Gastrocnemius medialis (tissue), 4 donors: Measurements from ENCODE around the gene SLC16A13. TPM values are rescaled to one million over a fixed set of nuclear protein-coding genes. Genes with fewer than 3 reads are reported as not detected.

Source experiments
- ATAC-seq, 2 donors: fragments of 150-250 bp; one replicate each; pipeline ENCODE4 v1.9.1; 2016
- DNase-seq, 2 donors: peaks; one replicate each; pipeline ENCODE4 v3.0.0-alpha.2; 2019
- H3K27ac ChIP-seq, 4 donors: fragments of 200-600 bp; sonication (generic); 1 replicate in 1 of 4; 2 replicates in 3 of 4; pipeline ENCODE4 v1.5.1; 2016 to 2018; ENCODE audit warnings: mild to moderate bottlenecking in 2 of 4, moderate library complexity in 1 of 4
- H3K27me3 ChIP-seq, 3 donors: fragments of 200-600 bp; sonication (generic) in 2 of 3; 1 replicate in 1 of 3; 2 replicates in 2 of 3; pipeline versions ENCODE4 v1.5.1 to v1.6.0; 2016 to 2019; ENCODE audit warnings: mild to moderate bottlenecking in 1 of 3, moderate library complexity in 1 of 3
- H3K36me3 ChIP-seq, 2 donors: fragments of 200-600 bp; sonication (generic) in 1 of 2; one replicate each; pipeline ENCODE4 v1.5.1; 2017 to 2018
- H3K4me1 ChIP-seq, 2 donors: fragments of 200-600 bp; sonication (generic) in 1 of 2; one replicate each; pipeline ENCODE4 v1.5.1; 2016 to 2017; ENCODE audit warnings: mild to moderate bottlenecking in 2 of 2
- H3K4me3 ChIP-seq, 4 donors: fragments of 200-600 bp; sonication (generic) in 3 of 4; 1 replicate in 1 of 4; 2 replicates in 3 of 4; pipeline ENCODE4 v1.5.1; 2016 to 2019; ENCODE audit warnings: mild to moderate bottlenecking in 2 of 4
- H3K9me3 ChIP-seq, 3 donors: fragments of 200-600 bp; sonication (generic) in 2 of 3; 1 replicate in 1 of 3; 2 replicates in 2 of 3; pipeline ENCODE4 v1.5.1; 2016 to 2019
- CTCF ChIP-seq, 5 experiments: fragments of 450-650 bp in 3 of 5; fragments of 200-600 bp in 2 of 5; sonication (generic) in 2 of 5; IDR thresholded peaks in 4 of 5; conservative IDR thresholded peaks in 1 of 5; 1 replicate in 4 of 5; 2 replicates in 1 of 5; pipeline ENCODE4 v1.5.1; 2016 to 2019; ENCODE audit warnings: antibody characterized with exemption in 5 of 5, mild to moderate bottlenecking in 3 of 5, moderate library complexity in 3 of 5
- POLR2A ChIP-seq, 2 donors: fragments of 450-650 bp; IDR thresholded peaks; one replicate each; pipeline ENCODE4 v1.6.1; 2017; ENCODE audit warnings: antibody characterized with exemption in 2 of 2, mild to moderate bottlenecking in 2 of 2, moderate library complexity in 2 of 2
- in situ Hi-C, 4 donors: fragments of 200-750 bp; cut with MboI; loops; one replicate each; pipeline versions ENCODE4 v1.15.0 to v1.8.0; 2017; ENCODE audit warnings: low sequenced_read_pairs in 4 of 4
- intact Hi-C: fragments of 100-400 bp; cut with DNase I; formaldehyde crosslinking; loops from one replicate; pipeline ENCODE4 v1.15.1; 2023; ENCODE audit warnings: low total_unique reads
- total RNA-seq, 4 donors: library from RNA; depleted of rRNA; stranded (reverse); fragments of >200 nt; gene quantifications; one replicate each; pipeline versions ENCODE4 v1.1.0 to v1.2.3, GENCODE V29; 2016

Gene SLC16A13
- total RNA-seq, 4 donors from 2014 or later, result 0.36 to 0.49 TPM; not detected in 2

GRCh38 chr17:7064261-7064660 lies 28.4 kb downstream of the SLC16A13 start:
- in situ Hi-C loops, result no loop called here

GRCh38 chr17:7067198-7067597 lies 31.4 kb downstream of the SLC16A13 start:
- no peak for ATAC-seq
- no peak for TF ChIP-seq POLR2A (IDR thresholded peaks at IDR 0.05)
- TF ChIP-seq CTCF (IDR thresholded peaks at IDR 0.05 in 4 of 5, conservative IDR thresholded peaks at IDR 0.05 in 1 of 5), result no peak
- Histone ChIP-seq H3K27ac (no peak overlapping the region), H3K9me3 (no peaks in the 10 kb centered on the region), H3K36me3 (no peaks in the 10 kb centered on the region), H3K4me3 (no peak overlapping the region), H3K4me1 (no peaks in the 10 kb centered on the region), H3K27me3 (no peaks in the 10 kb centered on the region)
- intact Hi-C loops (no loop called here), in situ Hi-C loops (no loop called here)
- no peak for DNase-seq

More at GRCh38 chr17:7064261-7064660, 28.4 kb downstream of the SLC16A13 start:
- no peak overlapping the region for H3K4me3 ChIP-seq
- TF ChIP-seq CTCF (IDR thresholded peaks at IDR 0.05 in 4 of 5, conservative IDR thresholded peaks at IDR 0.05 in 1 of 5) (no peak), POLR2A (IDR thresholded peaks at IDR 0.05) (no peak)
- H3K9me3 ChIP-seq, result no peaks in the 10 kb centered on the region
- H3K36me3 ChIP-seq, result no peaks in the 10 kb centered on the region
- intact Hi-C loops, result no loop called here
- no peak for DNase-seq
- ATAC-seq, result no peak
- H3K27me3 ChIP-seq, result peaks cover 0 to 3% (median 0%) of the 10 kb centered on the region in 3 donors
- no peaks in the 10 kb centered on the region for H3K4me1 ChIP-seq
- H3K27ac ChIP-seq, result no peak overlapping the region

- ATAC-seq (no peak), DNase-seq (no peak)
- no peaks in the 10 kb centered on the region for H3K27me3 ChIP-seq
- intact Hi-C loops (no loop called here), in situ Hi-C loops (no loop called here)
- H3K9me3 ChIP-seq, result no peaks in the 10 kb centered on the region
- no peak overlapping the region for H3K27ac ChIP-seq
- no peak overlapping the region for H3K4me3 ChIP-seq
- no peaks in the 10 kb centered on the region for H3K36me3 ChIP-seq
- H3K4me1 ChIP-seq, result no peaks in the 10 kb centered on the region
- no peak for TF ChIP-seq CTCF (IDR thresholded peaks at IDR 0.05 in 4 of 5, conservative IDR thresholded peaks at IDR 0.05 in 1 of 5)
- TF ChIP-seq POLR2A (IDR thresholded peaks at IDR 0.05), result no peak
These were observed 32.5 kb downstream of the SLC16A13 start for GRCh38 chr17:7068268-7068667.

GRCh38 chr17:7070712-7071111 lies 34.9 kb downstream of the SLC16A13 start:
- Histone ChIP-seq H3K9me3 (no peaks in the 10 kb centered on the region), H3K36me3 (no peaks in the 10 kb centered on the region), H3K4me3 (no peak overlapping the region), H3K4me1 (no peaks in the 10 kb centered on the region), H3K27ac (no peak overlapping the region), H3K27me3 (no peaks in the 10 kb centered on the region)
- in situ Hi-C loops, result no loop called here
- DNase-seq (no peak), ATAC-seq (no peak)
- intact Hi-C loops, result no loop called here
- TF ChIP-seq CTCF (IDR thresholded peaks at IDR 0.05 in 4 of 5, conservative IDR thresholded peaks at IDR 0.05 in 1 of 5) (no peak), POLR2A (IDR thresholded peaks at IDR 0.05) (no peak)

GRCh38 chr17:7072406-7072805 lies 36.6 kb downstream of the SLC16A13 start:
- Histone ChIP-seq H3K4me1 (no peaks in the 10 kb centered on the region), H3K27me3 (no peaks in the 10 kb centered on the region), H3K27ac (no peak overlapping the region), H3K9me3 (no peaks in the 10 kb centered on the region), H3K4me3 (no peak overlapping the region), H3K36me3 (no peaks in the 10 kb centered on the region)
- ATAC-seq (no peak), DNase-seq (no peak)
- TF ChIP-seq CTCF (IDR thresholded peaks at IDR 0.05 in 4 of 5, conservative IDR thresholded peaks at IDR 0.05 in 1 of 5), result no peak
- no peak for TF ChIP-seq POLR2A (IDR thresholded peaks at IDR 0.05)
- in situ Hi-C loops (no loop called here), intact Hi-C loops (no loop called here)
